Mucosa of stomach (tissue), 1 donor: ENCODE data around the gene CHN1.

ENCODE experiments used
- H3K27me3 ChIP-seq: one replicate; pipeline ENCODE4 v1.7.0; 2013; ENCODE audit warnings: mild to moderate bottlenecking, low read length; ENCODE audit not compliant: control insufficient read depth, insufficient read depth
- H3K36me3 ChIP-seq: one replicate; pipeline ENCODE4 v1.7.0; 2013; ENCODE audit warnings: low read length; ENCODE audit not compliant: control insufficient read depth, insufficient read depth
- H3K4me1 ChIP-seq: one replicate; pipeline ENCODE4 v1.7.0; 2013; ENCODE audit warnings: mild to moderate bottlenecking, low read length; ENCODE audit not compliant: control insufficient read depth, insufficient read depth
- H3K4me3 ChIP-seq: one replicate; pipeline ENCODE4 v1.7.0; 2013; ENCODE audit warnings: low read length
- H3K9ac ChIP-seq: one replicate; pipeline ENCODE4 v1.7.0; 2013; ENCODE audit warnings: mild to moderate bottlenecking, low read length, moderate library complexity
- H3K9me3 ChIP-seq: one replicate; pipeline ENCODE4 v1.7.0; 2013; ENCODE audit warnings: mild to moderate bottlenecking, low read length, moderate library complexity; ENCODE audit not compliant: control insufficient read depth
- donor health status: Pancreatic carcinoma.

Gene CHN1

DNA sequence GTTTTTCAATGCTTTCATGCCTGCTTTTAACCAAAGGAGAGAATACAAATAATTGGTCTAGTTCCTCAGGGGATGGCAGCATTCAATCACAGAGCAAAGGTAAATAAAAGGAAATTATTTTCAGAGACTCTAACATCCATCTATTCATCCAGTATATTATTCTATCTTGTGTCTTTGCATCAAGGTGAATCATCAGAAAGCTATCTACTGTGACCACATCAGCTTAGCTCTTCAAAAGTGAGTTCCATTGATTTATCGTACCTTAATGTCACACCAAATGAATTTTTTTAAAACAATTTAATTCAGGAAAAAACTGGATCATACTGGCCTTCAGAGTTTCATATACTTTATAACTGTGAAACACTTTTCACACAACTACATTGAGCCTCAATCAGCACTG lies 66.1 kb downstream of the CHN1 start:
- Histone ChIP-seq H3K36me3 (no peaks in the 10 kb centered on the region), H3K27me3 (no peaks in the 10 kb centered on the region), H3K9ac (no peak overlapping the region), H3K4me3 (no peak overlapping the region), H3K4me1 (no peaks in the 10 kb centered on the region), H3K9me3 (no peaks in the 10 kb centered on the region)

DNA sequence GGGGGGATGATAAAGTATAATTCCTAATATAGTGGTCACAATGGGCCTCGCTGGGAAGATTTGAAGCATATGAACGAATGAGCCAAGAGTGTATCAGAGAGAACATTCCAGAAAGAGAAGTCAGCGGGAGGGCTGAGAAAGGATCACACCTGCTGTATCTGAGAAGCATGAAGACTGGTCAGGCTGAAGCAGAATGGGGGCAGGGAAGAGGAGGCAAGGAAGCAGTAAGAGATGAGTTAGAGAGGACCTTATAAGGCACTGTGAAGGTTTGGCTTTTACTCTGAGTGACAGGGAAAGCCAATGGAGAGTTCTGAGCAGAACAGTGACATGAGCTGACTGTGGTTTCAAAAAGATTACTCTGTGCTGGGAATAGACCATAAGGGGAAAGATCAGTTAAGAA lies 73.5 kb downstream of the CHN1 start:
- H3K4me3 ChIP-seq, result no peak overlapping the region

DNA sequence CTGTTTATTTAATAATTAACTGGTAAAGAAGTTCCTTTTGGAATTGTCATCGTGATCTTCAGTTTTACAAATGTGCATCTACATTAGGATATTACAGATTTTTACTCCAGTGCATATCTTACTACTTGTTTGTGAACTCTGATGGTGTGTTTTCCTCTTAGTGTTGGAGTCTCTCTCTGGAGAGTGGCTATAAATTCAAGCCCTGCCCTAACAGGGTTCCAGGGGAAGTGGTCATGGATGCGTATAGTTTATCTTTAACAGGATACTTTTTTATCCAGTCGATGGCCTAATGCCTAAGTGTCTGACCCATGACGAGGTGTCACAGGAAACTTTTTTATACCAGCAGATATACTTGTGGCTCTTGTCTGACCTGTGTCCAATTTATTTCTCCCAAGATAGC lies 75.4 kb downstream of the CHN1 start:
- Histone ChIP-seq H3K9ac (no peak overlapping the region), H3K4me1 (no peaks in the 10 kb centered on the region), H3K36me3 (no peaks in the 10 kb centered on the region), H3K4me3 (no peak overlapping the region), H3K27me3 (no peaks in the 10 kb centered on the region), H3K9me3 (no peaks in the 10 kb centered on the region)

More for the DNA sequence above, 73.5 kb downstream of the CHN1 start:
- Histone ChIP-seq H3K36me3 (no peaks in the 10 kb centered on the region), H3K9ac (no peak overlapping the region), H3K4me1 (no peaks in the 10 kb centered on the region), H3K9me3 (no peaks in the 10 kb centered on the region), H3K27me3 (no peaks in the 10 kb centered on the region)

DNA sequence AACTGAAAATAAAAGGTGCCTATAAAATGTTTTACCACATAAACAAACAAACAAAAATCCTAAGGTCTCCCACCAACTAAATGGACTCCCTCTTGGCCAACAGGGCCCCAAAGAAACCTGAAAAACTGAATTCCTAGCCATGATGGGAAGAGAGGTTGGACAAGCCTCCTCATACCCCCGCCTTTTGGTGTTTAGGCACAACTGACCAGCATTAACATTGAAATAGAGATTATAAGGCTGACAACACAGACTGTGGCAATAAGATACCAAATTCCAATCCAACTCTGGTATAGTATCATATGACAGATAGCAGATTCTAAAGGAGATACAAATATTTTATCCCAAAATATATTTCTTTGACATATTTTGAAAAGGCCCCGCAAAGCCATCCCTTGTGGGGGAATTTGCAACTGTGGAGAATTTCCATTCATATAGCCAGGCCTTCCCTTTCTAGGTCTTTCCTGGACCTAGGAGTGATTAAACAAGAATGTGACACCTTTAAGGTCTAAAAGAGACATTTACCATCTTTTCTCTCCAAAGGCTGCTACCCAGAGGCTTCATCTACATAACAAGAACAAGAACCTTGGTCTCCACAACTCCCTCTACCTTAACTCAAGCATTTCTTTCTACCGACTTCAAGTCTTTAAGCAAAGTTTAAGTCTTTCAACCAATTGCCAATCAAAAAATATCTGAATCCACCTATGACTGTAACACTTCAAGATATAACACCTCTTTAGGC lies 80.0 kb downstream of the CHN1 start:
- Histone ChIP-seq H3K4me1 (no peaks in the 10 kb centered on the region), H3K4me3 (no peak overlapping the region), H3K27me3 (no peaks in the 10 kb centered on the region), H3K36me3 (no peaks in the 10 kb centered on the region), H3K9me3 (no peaks in the 10 kb centered on the region), H3K9ac (no peak overlapping the region)

DNA sequence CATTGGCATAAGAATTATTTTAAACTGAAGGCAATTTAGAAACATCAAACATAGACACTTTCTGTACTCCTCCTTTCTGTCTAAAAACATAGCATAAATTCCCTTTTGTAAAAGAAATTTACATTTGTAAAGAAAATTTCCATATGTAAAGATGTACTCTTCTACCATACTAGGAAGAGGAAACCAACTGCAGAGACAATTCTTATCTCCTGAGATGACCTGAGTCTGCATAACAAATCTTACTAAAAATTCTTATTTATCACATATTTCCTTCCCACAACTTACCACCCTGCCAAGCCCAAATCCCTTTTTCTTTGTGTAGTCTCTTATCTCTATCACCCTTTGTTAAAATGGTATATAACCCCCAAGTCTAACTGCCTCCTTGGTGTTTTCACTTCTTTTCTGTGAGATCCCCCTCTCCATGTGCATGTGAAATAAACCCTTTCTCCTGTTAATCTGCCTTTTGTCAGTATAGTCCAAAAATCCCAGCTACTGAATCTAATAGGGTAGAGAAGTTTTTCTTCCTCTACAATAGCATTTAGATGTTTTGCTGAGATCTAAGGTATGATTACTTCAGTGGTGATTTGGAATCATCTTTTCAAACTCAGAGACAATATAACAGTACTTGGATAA lies 81.0 kb downstream of the CHN1 start:
- Histone ChIP-seq H3K4me3 (no peak overlapping the region), H3K27me3 (no peaks in the 10 kb centered on the region), H3K4me1 (no peaks in the 10 kb centered on the region), H3K36me3 (no peaks in the 10 kb centered on the region), H3K9ac (no peak overlapping the region), H3K9me3 (no peaks in the 10 kb centered on the region)

DNA sequence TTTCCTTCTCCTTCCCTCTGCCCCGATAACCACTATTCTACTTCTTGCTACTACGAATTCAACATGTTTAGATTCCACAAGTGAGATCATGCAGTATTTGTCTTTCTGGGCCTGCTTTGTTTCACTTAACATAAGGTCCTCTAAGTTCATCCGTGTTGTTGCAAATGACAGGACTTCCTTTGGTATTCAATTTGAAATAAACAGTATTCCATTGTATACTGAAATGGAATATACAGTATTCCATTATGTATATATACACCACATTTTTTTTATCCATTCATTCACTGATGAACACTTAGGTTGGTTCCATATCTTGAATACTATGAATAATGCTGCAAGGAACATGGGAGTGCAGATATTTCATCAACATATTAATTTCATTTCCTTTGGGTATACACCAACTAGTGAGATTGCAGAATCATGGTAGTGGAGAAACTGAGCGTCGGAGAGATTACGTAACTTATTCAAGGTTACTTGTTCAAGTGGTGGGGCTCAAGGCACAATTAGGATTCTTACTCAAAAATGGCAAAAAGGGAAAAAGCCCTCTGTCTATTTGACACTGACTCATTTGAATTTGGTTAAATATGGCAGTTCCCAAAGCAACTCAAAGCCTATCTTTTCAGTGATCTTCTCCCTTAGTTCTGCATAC lies 85.1 kb downstream of the CHN1 start:
- Histone ChIP-seq H3K4me1 (no peaks in the 10 kb centered on the region), H3K36me3 (no peaks in the 10 kb centered on the region), H3K27me3 (no peaks in the 10 kb centered on the region), H3K9me3 (no peaks in the 10 kb centered on the region), H3K4me3 (no peak overlapping the region), H3K9ac (no peak overlapping the region)

DNA sequence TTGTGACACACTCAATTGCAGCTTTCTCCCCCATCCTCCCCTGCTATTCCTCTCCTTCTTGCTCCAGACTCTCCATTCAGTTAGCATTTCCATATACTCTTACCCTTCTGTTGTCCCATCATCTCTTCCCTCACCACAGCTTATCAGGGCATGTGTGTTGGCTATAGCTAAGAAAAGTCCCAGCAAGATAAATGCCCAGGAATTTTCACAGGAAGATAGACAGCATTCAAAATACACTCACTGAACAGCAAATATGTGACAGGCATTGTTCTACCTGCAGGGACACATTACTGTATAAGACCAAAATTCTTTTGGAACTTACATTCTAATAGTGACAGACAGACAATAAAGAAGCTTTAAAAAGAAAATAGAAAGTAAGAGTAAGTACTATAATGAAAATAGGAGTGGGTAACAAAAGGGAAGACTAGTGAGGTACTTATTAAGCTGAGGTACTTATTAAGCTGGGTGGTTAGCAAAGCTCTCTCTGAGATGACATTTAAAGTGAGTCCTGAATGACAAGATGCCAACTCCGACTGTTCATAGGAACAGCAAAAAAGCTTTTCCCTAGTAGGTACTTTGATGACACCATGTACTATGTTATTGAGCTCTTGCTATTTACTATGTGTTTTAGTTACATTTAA lies 86.2 kb downstream of the CHN1 start:
- no peak overlapping the region for H3K4me3 ChIP-seq
- H3K9ac ChIP-seq, result no peak overlapping the region
- H3K27me3 ChIP-seq, result no peaks in the 10 kb centered on the region

DNA sequence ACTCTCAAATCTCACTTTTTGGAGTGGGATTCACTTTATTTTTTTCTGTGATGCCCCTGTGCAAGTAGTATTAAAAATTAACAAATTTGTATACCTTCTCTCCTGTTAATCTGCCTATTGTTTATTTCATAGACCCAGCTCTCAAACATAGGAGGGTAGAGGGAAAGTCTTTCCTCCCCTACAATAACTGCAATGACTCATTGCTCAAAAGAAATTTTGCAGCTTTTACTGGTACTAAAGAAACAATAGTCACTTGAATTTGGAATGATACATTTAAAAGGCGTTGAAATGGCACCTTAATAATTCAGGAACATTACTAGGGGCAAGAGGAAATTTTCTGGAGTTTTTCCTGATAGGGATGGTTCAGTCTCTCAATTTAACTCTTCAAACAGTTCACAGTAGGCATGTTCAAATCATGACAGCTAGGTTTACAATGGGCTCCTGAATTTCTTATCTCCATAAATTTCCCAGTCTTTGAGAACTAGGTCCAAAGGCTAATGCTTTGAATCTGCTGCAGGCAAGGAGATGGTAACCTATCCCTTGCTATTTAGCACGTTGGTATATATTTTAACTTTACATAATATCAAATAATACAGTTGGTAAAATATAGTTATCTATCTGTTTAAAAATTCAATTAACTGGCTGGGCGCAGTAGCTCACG lies 88.8 kb downstream of the CHN1 start:
- Histone ChIP-seq H3K9me3 (no peaks in the 10 kb centered on the region), H3K9ac (no peak overlapping the region), H3K27me3 (no peaks in the 10 kb centered on the region), H3K36me3 (no peaks in the 10 kb centered on the region), H3K4me1 (no peaks in the 10 kb centered on the region), H3K4me3 (no peak overlapping the region)

More for the DNA sequence above, 86.2 kb downstream of the CHN1 start:
- Histone ChIP-seq H3K9me3 (no peaks in the 10 kb centered on the region), H3K4me1 (no peaks in the 10 kb centered on the region), H3K36me3 (no peaks in the 10 kb centered on the region)

DNA sequence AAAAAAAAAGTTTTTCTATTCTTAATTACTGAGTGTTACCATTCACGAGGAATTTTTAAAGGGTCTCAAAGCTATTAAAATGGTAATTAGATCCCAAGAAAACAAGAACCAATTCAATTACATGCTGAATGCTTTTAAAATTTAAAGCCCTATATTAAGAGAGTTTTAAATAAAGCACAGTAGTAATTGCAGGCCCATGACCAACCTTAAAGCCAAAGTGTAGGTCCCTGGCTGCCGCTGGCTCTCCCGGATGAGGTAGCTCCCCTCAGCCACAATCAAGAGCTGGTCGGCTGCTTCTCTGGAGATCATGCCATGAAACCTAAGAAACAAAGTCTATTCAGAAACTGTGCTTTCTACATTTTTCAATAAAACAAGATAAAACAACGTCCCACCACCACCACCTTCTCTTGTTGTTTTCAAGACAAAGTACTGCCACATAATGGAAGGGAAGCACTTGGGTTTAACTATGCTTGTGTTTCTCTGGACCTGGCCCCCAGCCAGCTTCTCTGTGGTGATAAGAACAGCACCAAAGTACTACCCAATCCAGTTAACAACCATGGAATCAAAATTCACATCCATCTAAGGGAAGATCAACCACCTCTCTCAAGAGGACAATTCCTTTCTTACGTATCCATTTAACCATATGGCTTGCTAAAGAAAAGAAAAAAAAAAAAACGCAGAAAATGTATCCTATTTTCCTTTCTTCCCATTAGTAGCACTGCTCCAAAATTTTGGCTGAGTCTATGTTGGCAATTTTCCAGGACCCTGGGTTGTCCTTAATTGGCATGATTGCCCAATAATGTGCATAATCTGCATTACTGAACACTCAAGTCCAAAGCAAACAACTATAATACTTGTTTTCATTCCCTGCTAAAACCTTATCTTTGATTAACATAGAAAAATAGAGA lies 90.1 kb downstream of the CHN1 start:
- Histone ChIP-seq H3K4me3 (no peak overlapping the region), H3K36me3 (no peaks in the 10 kb centered on the region), H3K27me3 (no peaks in the 10 kb centered on the region), H3K9ac (no peak overlapping the region), H3K4me1 (no peaks in the 10 kb centered on the region), H3K9me3 (no peaks in the 10 kb centered on the region)

DNA sequence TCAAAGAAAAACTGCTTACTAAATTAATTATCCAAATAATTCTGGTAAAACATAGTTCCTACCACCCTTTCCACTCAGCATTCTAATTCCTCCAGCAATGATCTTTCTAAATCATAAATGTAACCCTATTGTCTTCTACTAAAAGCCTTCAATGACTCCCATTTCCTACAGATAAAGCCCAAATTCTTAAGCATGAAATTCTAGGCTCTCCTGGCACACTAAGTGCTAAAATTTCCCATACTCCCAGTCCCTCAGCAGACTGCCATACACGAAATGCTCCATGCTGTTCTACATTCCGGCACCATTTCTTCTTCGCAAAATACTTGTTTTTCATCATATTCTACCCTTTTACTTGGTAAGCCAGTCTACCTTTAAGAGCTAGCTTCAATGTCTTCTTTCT lies 96.9 kb downstream of the CHN1 start:
- no peak overlapping the region for H3K4me3 ChIP-seq
- no peaks in the 10 kb centered on the region for H3K9me3 ChIP-seq
- H3K36me3 ChIP-seq, result no peaks in the 10 kb centered on the region

DNA sequence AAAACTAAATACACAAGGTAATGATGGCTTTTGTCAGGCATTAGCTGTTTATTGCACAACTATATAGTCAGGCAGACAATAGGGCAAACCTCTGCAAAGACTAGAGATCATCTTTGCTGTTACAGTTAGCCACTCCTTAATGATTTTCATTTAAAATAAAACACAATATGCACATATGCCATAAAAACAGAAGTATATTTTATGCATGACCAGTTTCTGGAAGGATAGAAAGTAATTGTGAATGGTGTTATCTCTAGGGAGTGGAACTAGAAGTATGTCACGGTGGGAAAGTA lies 102.0 kb downstream of the CHN1 start:
- no peaks in the 10 kb centered on the region for H3K4me1 ChIP-seq
- no peaks in the 10 kb centered on the region for H3K36me3 ChIP-seq
- no peaks in the 10 kb centered on the region for H3K27me3 ChIP-seq
- H3K4me3 ChIP-seq, result no peak overlapping the region
- H3K9me3 ChIP-seq, result no peaks in the 10 kb centered on the region
- no peak overlapping the region for H3K9ac ChIP-seq

More for the DNA sequence above, 96.9 kb downstream of the CHN1 start:
- Histone ChIP-seq H3K9ac (no peak overlapping the region), H3K4me1 (no peaks in the 10 kb centered on the region), H3K27me3 (no peaks in the 10 kb centered on the region)
